OCI-LY7 (cell line): ENCODE measurements around the gene KBTBD4. TPM values are rescaled to one million over a fixed set of nuclear protein-coding genes. Genes with fewer than 3 reads are reported as not detected.

Experiments used
- BruUV-seq: library from RNA; stranded (reverse); fragments of 400-500 nt; replicated peaks from 2 replicates; lab custom pipeline; 2021; lab: Mats Ljungman, UMichigan
- CTCF ChIA-PET: fragments of 300-600 bp; sonication (Branson Sonifier 250); formaldehyde crosslinking; loops from one replicate; lab custom pipeline; 2022; ENCODE audit warnings: antibody characterized with exemption; ENCODE audit not compliant: unreplicated experiment; lab: Charles Lee
- POLR2A ChIA-PET: fragments of 300-600 bp; sonication (Branson Sonifier 250); formaldehyde crosslinking; loops from one replicate; lab custom pipeline; 2022; ENCODE audit warnings: antibody characterized with exemption; lab: Charles Lee
- DNase-seq: peaks from one replicate; pipeline ENCODE4 v3.0.0-alpha.2; 2015; ENCODE audit warnings: low spot score
- H2AFZ ChIP-seq: fragments of 200-600 bp; sonication (generic), shearing (Covaris generic); 2 replicates; pipeline ENCODE4 v1.6.1; 2014; ENCODE audit warnings: mild to moderate bottlenecking, antibody characterized with exemption, low read length, moderate library complexity
- H3K27ac ChIP-seq: fragments of 200-600 bp; sonication (generic); 2 replicates; pipeline ENCODE4 v1.5.1; 2014; ENCODE audit warnings: mixed run types, low read depth, mild to moderate bottlenecking, moderate library complexity, low read length, inconsistent platforms; ENCODE audit not compliant: poor library complexity, severe bottlenecking
- H3K36me3 ChIP-seq: fragments of 200-600 bp; sonication (generic); 2 replicates; pipeline ENCODE4 v1.6.1; 2014; ENCODE audit warnings: mild to moderate bottlenecking, antibody characterized with exemption, low read length, moderate library complexity, mixed read lengths; ENCODE audit not compliant: insufficient read depth
- H3K4me1 ChIP-seq: fragments of 200-600 bp; sonication (generic); 2 replicates; pipeline ENCODE4 v1.5.1; 2014; ENCODE audit warnings: mild to moderate bottlenecking, low read length; ENCODE audit not compliant: insufficient read depth, poor library complexity, severe bottlenecking
- H3K4me2 ChIP-seq: fragments of 200-600 bp; sonication (generic); 2 replicates; pipeline ENCODE4 v1.6.1; 2014; ENCODE audit warnings: mild to moderate bottlenecking, low read length
- H3K4me3 ChIP-seq: fragments of 200-600 bp; sonication (generic); 2 replicates; pipeline ENCODE4 v1.5.1; 2014; ENCODE audit warnings: mild to moderate bottlenecking, low read depth, low read length; ENCODE audit not compliant: poor library complexity, severe bottlenecking
- H3K79me2 ChIP-seq: fragments of 200-600 bp; sonication (generic); 2 replicates; pipeline ENCODE4 v1.6.1; 2016; ENCODE audit warnings: low read depth, mild to moderate bottlenecking, low read length, moderate library complexity, mixed read lengths; ENCODE audit not compliant: insufficient read depth
- H3K9me2 ChIP-seq: fragments of 200-600 bp; sonication (generic); 2 replicates; pipeline ENCODE4 v1.6.1; 2016; ENCODE audit warnings: mild to moderate bottlenecking, low read length, mixed read lengths; ENCODE audit not compliant: insufficient read depth
- H3K9me3 ChIP-seq: fragments of 200-600 bp; sonication (generic); 2 replicates; pipeline ENCODE4 v1.6.1; 2014; ENCODE audit warnings: mild to moderate bottlenecking, mixed run types, low read length, mixed read lengths
- H4K20me1 ChIP-seq: fragments of 200-600 bp; sonication (generic); 2 replicates; pipeline ENCODE4 v1.6.1; 2014; ENCODE audit warnings: mild to moderate bottlenecking, antibody characterized with exemption, low read length, moderate library complexity, mixed read lengths; ENCODE audit not compliant: insufficient read depth
- EZH2phosphoT487 ChIP-seq: fragments of 200-600 bp; sonication (generic); IDR thresholded peaks from 2 replicates; pipeline ENCODE4 v1.6.1; 2018; ENCODE audit warnings: low read depth, borderline replicate concordance, mild to moderate bottlenecking, mixed run types, antibody characterized with exemption, low read length, moderate library complexity, mixed read lengths
- intact Hi-C: fragments of 100-400 bp; cut with micrococcal nuclease; formaldehyde crosslinking; loops from one replicate; pipeline ENCODE4 v1.10.0; 2022; ENCODE audit not compliant: unreplicated experiment
- total RNA-seq, 2 experiments: library from RNA; depleted of rRNA in 1 of 2; stranded (reverse); fragments of >200 nt in 1 of 2; shearing (Covaris generic) in 1 of 2; gene quantifications; 2 replicates each; pipeline ENCODE4 v1.2.3, GENCODE V29; 2014 to 2022
- TF ChIP-seq, protein P1 (sequence below): fragments of 200-600 bp; sonication (generic); conservative IDR thresholded peaks from 2 replicates; pipeline ENCODE4 v1.5.1; 2014; ENCODE audit warnings: mild to moderate bottlenecking, antibody characterized with exemption, low read length, moderate library complexity, mixed read lengths

The KBTBD4 gene
- total RNA-seq, 2 experiments from 2014 or later, result 18.4 to 25.2 TPM

- peaks cover 4% of the 10 kb centered on the region for H3K4me1 ChIP-seq
- TF ChIP-seq, protein P1, sequence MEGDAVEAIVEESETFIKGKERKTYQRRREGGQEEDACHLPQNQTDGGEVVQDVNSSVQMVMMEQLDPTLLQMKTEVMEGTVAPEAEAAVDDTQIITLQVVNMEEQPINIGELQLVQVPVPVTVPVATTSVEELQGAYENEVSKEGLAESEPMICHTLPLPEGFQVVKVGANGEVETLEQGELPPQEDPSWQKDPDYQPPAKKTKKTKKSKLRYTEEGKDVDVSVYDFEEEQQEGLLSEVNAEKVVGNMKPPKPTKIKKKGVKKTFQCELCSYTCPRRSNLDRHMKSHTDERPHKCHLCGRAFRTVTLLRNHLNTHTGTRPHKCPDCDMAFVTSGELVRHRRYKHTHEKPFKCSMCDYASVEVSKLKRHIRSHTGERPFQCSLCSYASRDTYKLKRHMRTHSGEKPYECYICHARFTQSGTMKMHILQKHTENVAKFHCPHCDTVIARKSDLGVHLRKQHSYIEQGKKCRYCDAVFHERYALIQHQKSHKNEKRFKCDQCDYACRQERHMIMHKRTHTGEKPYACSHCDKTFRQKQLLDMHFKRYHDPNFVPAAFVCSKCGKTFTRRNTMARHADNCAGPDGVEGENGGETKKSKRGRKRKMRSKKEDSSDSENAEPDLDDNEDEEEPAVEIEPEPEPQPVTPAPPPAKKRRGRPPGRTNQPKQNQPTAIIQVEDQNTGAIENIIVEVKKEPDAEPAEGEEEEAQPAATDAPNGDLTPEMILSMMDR, result peak; percentile 88
- TF ChIP-seq EZH2phosphoT487, result no peak
- H3K9me3 ChIP-seq, result no peaks in the 10 kb centered on the region
- no peaks in the 10 kb centered on the region for H4K20me1 ChIP-seq
- H3K27ac ChIP-seq, result no peak overlapping the region
- intact Hi-C loops, result loop anchor here (5.0 kb wide), 1 partner anchor 130 kb away; no protein-coding TSS in a partner anchor
- no peak overlapping the region for H3K4me2 ChIP-seq
- H3K79me2 ChIP-seq, result no peaks in the 10 kb centered on the region
- no peak overlapping the region for H3K4me3 ChIP-seq
- no TSS peak for BruUV-seq
- peak; percentile 53 for DNase-seq
- no peaks in the 10 kb centered on the region for H3K9me2 ChIP-seq
- H2AFZ ChIP-seq, result no peak overlapping the region
- H3K36me3 ChIP-seq, result peaks cover 44% of the 10 kb centered on the region
- CTCF ChIA-PET, result no interaction called here
- POLR2A ChIA-PET, result interaction anchor here (0.7 to 0.8 kb wide), 3 partner anchors 10 to 419 kb away, joined by 3 to 4 read pairs (median 3); no protein-coding TSS in a partner anchor
These were observed 38.1 kb upstream of the KBTBD4 start for GRCh38 chr11:47616726-47617416.

DNA sequence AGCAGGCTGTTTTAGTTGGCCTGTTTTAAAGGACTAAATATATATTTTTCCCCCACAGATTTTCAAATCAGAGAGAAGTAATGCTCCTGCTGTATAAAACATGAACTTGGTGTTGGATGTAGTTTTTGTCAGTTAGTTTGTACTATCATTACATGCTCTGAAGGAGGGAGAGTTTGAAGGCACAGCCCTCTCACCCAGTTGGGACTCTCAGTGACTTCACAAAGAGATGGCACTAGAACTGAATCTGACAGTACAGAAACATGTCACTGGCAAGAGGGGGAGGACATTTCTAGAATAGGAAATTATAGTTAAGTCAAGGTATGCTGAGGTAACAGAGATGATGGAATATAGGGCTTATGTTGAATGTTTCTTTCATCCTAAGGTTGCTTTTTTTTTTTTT is 36.5 kb upstream of the KBTBD4 start:
- POLR2A ChIA-PET, result interaction anchor here (0.9 to 1.3 kb wide), 2 partner anchors 36 to 100 kb away, joined by 3 to 4 read pairs; partner anchors contain the start of genes AGBL2, KBTBD4 and NDUFS3
- no TSS peak for BruUV-seq
- Histone ChIP-seq H3K9me2 (no peaks in the 10 kb centered on the region), H4K20me1 (no peaks in the 10 kb centered on the region), H3K4me3 (no peak overlapping the region), H3K36me3 (peaks cover 28% of the 10 kb centered on the region), H3K4me1 (peaks cover 16% of the 10 kb centered on the region), H2AFZ (no peak overlapping the region), H3K4me2 (no peak overlapping the region), H3K27ac (no peak overlapping the region), H3K9me3 (no peaks in the 10 kb centered on the region), H3K79me2 (no peaks in the 10 kb centered on the region)
- no peak for DNase-seq
- intact Hi-C loops, result loop anchor here (5.0 kb wide), 1 partner anchor 128 kb away; no protein-coding TSS in a partner anchor
- TF ChIP-seq, protein P1, result no peak
- TF ChIP-seq EZH2phosphoT487, result no peak
- CTCF ChIA-PET, result no interaction called here

DNA sequence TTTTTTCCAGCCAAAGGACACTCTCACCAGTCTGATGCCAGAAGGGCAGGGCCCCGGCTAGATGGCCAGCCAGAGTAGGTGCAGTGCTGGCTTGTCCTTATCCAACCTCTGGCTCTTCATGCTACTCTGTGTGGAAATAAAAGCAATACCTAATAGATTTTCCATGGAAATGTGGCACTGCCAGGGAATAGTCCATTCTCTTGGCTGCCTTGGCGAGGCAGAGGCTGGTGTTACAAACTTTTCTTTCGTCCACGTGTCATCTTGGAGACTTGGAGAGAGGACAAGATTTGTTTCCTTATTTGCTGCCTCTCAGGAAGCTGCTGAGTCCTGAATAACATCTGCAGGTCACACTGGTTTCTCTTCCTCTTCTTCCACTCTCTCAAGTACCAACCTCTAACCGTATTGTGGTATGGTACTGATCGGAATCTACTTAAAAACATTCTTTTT is 32.6 kb upstream of the KBTBD4 start:
- DNase-seq, result peak; percentile 79
- no peaks in the 10 kb centered on the region for H3K9me3 ChIP-seq
- CTCF ChIA-PET, result interaction anchor here (0.7 kb wide), 1 partner anchor 108 kb away, joined by 3 read pairs; no protein-coding TSS in a partner anchor
- H2AFZ ChIP-seq, result 0 out of 2 replicates have a peak overlapping the region, but pooled peaks have one; percentile 2
- no peak for TF ChIP-seq EZH2phosphoT487
- TF ChIP-seq, protein P1, result no peak
- no peaks in the 10 kb centered on the region for H3K79me2 ChIP-seq
- no TSS peak for BruUV-seq
- peak overlapping the region; percentile 65 for H3K27ac ChIP-seq
- H3K9me2 ChIP-seq, result no peaks in the 10 kb centered on the region
- intact Hi-C loops, result no loop called here
- peak overlapping the region; percentile 83 for H3K4me2 ChIP-seq
- H3K4me3 ChIP-seq, result peak overlapping the region; percentile 43
- no peaks in the 10 kb centered on the region for H4K20me1 ChIP-seq
- H3K4me1 ChIP-seq, result peaks cover 28% of the 10 kb centered on the region
- H3K36me3 ChIP-seq, result no peaks in the 10 kb centered on the region; the same call in 1 of the 2 replicates
- POLR2A ChIA-PET, result interaction anchor here (0.7 kb wide), 1 partner anchor 146 kb away, joined by 3 read pairs; no protein-coding TSS in a partner anchor
